Stimulated activated CD4-positive, alpha-beta T cell treated with anti-CD3 and anti-CD28 coated beads, Interleukin-2, amount 100 ng/mL, for 24 hours (primary cell): ENCODE results near the gene EDARADD.
"Not testable (repeated sequence)": the region's sequence is repeated elsewhere in the genome, so short reads cannot be mapped to it uniquely, and the experiment has no call there.

Source experiments
- DNase-seq, 2 donors: peaks; one replicate each; pipeline ENCODE4 v3.0.0-alpha.2; 2020

The EDARADD gene

GRCh38 chr1:236393681-236394481, at the start of gene EDARADD:
Gene EDARADD, plus strand, starts transcription at chr1:236394286. Its CDS starts 159 bp downstream, at chr1:236394445.
- no peak for DNase-seq

GRCh38 chr1:236345728-236346127, 48.4 kb upstream of the EDARADD start:
- no peak for DNase-seq

- DNase-seq: no peak
Measured at GRCh38 chr1:236348071-236348470, 46.0 kb upstream of the EDARADD start.

- no peak for DNase-seq
Measured at GRCh38 chr1:236350308-236350707, 43.8 kb upstream of the EDARADD start.

DNA sequence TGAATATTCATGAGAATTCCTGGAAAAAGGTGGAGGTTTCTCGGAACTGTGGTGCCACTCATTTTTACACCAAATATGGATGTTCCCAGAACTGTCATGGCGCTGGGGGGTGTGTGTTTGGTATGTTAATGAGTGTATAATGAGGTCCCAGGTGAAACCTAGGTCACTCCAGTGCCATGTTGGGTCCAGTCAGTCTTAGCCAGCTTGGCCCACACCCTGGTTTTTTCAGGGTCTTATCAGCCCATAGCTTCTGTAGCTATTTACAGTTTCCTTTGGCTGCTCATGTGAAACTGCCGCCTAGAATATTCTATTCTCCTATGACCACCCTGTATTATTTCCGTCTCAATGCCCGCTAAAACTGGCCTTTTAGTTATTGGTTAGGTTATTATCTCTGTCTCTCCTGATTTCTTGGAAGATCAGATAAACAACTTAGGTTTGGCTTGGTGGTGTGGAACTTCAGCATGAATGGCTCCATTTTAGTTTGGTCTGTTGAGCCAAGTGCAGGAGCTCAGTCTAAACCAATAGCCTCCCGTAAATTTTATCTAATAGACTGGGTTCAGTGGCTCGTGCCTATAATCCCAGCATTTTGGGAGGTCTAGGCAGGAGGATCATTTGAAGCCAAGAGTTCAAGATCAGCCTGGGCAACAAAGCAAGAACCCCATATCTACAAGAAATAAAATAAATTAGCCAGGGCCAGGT, 42.1 kb upstream of the EDARADD start:
- DNase-seq: no peak

DNA sequence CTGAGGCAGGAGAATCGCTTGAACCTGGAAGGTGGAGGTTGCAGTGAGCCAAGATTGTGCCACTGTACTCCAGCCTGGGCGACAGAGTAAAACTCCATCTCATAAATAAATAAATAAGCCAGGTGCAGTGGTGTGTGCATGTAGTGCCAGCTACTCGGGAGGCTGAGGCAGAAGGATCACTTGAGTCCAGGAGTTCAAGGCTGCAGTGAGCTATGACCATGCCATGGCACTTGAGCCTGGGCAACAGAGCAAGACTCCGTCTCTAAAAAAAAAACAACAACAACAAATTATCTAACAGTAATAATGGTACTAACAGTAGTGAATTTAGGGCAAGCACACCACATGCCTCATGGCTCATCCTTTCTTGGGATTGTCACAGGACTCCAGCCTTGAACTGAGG, 41.3 kb upstream of the EDARADD start:
- DNase-seq: not testable (repeated sequence)

DNA sequence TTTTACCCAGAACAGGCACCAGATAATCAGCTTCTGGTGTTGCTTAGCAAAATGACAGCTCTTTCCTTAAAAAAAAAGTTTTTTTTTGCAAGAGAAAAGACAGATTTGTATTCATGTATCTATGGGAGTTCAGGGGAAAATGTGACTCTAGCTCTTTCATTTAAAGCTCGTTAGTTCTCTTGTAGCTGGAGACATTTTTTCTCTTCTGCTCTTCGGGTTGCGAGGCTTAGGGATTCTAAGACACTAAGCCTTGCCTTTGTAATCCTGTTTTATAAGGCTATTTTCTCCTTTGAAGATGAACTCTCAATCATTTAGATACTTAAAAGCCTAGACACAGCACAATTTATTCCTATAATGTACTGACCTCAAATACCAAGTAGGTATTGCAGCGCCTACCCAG, 40.3 kb upstream of the EDARADD start:
- no peak for DNase-seq

- no peak for DNase-seq
Measured at GRCh38 chr1:236354330-236355147, 39.5 kb upstream of the EDARADD start.

- DNase-seq: no peak
Measured at GRCh38 chr1:236356141-236356540, 37.9 kb upstream of the EDARADD start.

- no peak for DNase-seq
Measured at GRCh38 chr1:236361909-236362590, 32.0 kb upstream of the EDARADD start.

DNA sequence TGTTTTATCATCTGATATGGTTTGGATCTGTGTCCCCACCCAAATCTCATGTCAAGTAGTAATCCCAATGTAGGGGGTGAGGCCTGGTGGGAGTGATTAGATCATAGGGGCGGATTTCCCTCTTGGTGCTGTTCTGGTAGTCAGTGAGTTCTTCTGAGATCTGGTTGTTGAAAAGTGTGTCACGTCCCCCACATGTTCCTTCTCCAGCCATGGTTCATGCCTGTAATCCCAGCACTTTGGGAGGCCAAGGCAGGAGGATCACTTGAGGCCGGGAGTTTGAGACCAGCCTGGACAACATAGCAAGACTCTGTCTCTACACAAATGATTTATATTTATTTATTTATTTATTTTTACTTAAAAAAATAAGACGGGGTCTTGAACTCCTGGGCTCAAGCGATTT, 30.8 kb upstream of the EDARADD start:
- no peak for DNase-seq

DNA sequence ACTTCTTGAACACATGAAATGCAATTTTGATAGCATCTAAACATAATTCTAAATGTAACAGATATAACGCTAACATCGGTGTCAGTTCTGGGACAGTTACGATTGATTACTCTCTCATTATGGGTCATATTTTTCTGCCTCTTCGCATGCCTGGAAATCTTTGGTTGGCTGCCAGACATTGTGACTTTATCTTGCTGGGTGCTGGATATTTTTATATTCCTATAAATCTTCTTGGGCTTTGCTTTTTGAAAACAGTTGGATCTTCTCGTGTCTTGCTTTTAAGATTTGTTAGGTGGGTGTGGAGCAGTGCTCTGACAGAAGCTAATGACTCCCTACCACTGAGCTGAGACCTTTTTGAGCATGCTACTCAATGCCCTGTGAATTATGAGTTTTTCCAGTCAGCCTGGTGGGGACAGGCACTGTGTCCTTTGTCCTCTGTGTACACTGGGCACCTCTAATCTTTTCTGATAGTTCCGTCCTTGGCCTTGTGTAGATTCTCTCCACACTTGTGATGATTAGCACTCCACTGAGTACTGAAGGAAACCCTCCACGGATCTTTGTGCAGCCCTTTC, 28.0 kb upstream of the EDARADD start:
- no peak for DNase-seq

DNA sequence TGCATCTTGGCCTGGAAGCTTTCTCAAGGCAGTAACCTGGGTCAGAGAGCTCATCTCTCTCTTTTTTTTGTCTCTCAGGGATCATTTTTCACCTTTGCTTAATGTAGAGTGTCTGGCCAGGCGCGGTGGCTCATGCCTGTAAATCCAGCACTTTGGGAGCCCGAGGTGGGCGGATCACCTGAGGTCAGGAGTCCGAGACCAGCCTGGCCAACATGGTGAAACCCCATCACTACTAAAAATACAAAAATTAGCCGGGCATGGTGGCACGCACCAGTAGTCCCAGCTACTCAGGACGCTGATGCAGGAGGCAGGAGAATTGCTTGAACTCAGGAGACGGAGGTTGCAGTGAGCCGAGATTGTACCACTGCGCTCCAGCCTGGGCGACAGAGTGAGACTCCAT, 27.4 kb upstream of the EDARADD start:
- not testable (repeated sequence) for DNase-seq

DNA sequence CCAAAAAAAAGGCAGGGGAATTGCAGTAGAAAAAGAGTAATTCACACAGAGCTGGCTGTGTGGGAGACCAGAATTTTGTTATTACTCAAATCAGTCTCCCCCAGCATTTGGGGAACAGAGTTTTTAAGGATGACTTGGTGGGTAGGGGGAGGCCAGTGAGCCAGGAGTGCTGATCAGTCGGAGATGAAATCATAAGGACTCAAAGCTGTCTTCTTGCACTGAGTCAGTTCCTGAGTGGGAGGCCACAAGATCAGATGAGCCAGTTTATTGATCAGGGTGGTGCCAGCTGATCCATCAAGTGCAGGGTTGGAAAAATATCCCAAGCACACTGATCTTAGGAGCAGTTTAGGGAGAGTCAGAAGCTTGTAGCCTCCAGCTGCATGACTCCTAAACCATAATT, 23.7 kb upstream of the EDARADD start:
- no peak for DNase-seq

DNA sequence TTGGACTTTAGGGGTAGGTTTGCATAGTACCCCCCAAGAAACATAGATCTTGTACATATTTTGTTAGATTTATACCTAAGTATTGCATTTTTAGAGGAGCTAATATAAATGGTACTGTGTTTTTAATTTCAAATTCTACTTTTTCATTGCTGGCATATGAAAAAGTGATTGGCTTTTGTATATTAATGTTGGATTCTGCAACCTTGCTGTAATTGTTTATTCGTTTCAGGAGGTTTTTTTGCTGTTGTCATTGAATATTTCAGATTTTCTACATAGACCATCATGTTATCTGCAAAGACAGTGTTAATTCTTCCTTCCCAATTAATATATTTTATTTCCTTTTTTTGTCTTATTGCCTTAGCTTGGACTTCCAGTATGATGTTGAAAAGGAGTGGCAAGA, 23.0 kb upstream of the EDARADD start:
- DNase-seq: no peak

- DNase-seq: no peak
Measured at GRCh38 chr1:236377832-236378535, 16.1 kb upstream of the EDARADD start.

GRCh38 chr1:236381565-236382158, 12.4 kb upstream of the EDARADD start:
- DNase-seq: no peak

GRCh38 chr1:236388332-236388731, 5.8 kb upstream of the EDARADD start:
- no peak for DNase-seq

- DNase-seq: no peak
Measured at GRCh38 chr1:236389253-236389652, 4.8 kb upstream of the EDARADD start.

DNA sequence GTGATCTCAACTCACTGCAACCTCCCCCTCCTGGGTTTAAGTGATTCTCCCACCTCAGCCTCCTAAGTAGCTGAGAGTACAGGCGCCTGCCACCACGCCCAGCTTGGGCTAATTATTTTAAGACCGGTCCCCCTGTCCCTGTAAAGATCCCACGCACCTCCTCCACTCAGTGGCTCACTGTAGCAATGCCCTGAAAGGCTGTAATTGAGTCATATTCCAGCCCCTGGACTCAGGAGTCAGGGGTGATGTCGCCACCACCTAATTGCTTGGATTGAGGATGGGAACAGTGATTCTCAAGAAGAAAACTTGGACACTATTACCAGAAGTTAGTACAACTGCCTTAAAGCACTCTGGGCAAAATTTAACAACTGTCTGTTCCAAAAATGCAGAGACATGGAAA, 3.1 kb upstream of the EDARADD start:
- no peak for DNase-seq

DNA sequence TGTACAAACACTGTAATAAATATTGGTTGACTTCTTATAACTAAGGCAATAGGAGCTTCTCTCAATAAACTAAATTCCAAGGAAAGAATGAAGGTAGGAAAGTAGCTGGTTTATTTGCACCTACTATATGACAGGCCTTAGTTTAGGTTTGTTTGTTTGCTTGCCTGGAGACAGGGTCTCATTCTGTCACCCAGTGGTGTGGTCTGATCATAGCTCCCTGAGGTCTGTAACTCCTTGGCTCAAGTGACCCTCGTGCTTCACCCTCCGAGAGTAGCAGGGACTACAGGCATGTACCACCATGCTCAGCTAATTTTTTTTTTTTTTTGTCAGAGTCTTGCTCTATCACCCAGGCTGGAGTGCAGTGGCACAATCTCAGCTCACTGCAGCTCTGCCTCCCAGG, 1.9 kb upstream of the EDARADD start:
- no peak for DNase-seq

GRCh38 chr1:236394879-236395229, 768 bp downstream of the EDARADD start:
- DNase-seq: no peak
